ENCODE data around the gene PODNL1. TPM values are rescaled to one million over a fixed set of nuclear protein-coding genes. Genes with fewer than 3 reads are reported as not detected.

Gene PODNL1
- polyA plus RNA-seq, 3 donors, result 1.2 to 1.4 (median 1.3) TPM

- no peaks in the 10 kb centered on the region for H3K4me1 Mint-ChIP-seq
- Histone ChIP-seq H3K9ac (ENCODE audit: insufficient read depth, low read length, poor library complexity, severe bottlenecking) (no peak overlapping the region), H2AFZ (ENCODE audit: insufficient read depth, low read depth, low read length, poor library complexity, severe bottlenecking) (no peak overlapping the region)
These were observed 3.9 kb upstream of the PODNL1 start for GRCh38 chr19:13942023-13942684.

GRCh38 chr19:13937479-13938300 is 527 bp downstream of the PODNL1 start:
- peak overlapping the region in 1 of 2 donors; percentile 57 for H3K4me3 Mint-ChIP-seq
- Histone ChIP-seq H3K9ac (ENCODE audit: insufficient read depth, low read length, poor library complexity, severe bottlenecking) (no peak overlapping the region), H3K79me2 (ENCODE audit: insufficient read depth, low read length) (no peaks in the 10 kb centered on the region), H3K27ac (ENCODE audit: low read depth in 1 of 2, low read length in 2 of 2) (no peak overlapping the region), H3K9me3 (replicated peaks in 1 of 2; ENCODE audit: control insufficient read depth in 1 of 2, insufficient read depth in 1 of 2, low read length in 2 of 2) (peaks cover 4 to 7% of the 10 kb centered on the region in 2 donors), H3K4me2 (replicated peaks; ENCODE audit: extremely low read depth, low read length, poor library complexity, severe bottlenecking) (no peak overlapping the region), H3K4me1 (ENCODE audit: control insufficient read depth in 1 of 2, insufficient read depth in 2 of 2, low read length in 2 of 2) (no peaks in the 10 kb centered on the region), H2AFZ (ENCODE audit: insufficient read depth, low read depth, low read length, poor library complexity, severe bottlenecking) (no peak overlapping the region), H4K20me1 (ENCODE audit: insufficient read depth, low read length) (no peaks in the 10 kb centered on the region), H3K4me3 (replicated peaks in 1 of 3; ENCODE audit: low read depth in 2 of 3, low read length in 3 of 3) (no peak overlapping the region), H3K27me3 (ENCODE audit: control insufficient read depth in 2 of 2, insufficient read depth in 2 of 2, low read length in 2 of 2) (peaks cover 0 to 20% of the 10 kb centered on the region in 2 donors), H3K36me3 (replicated peaks in 1 of 2; ENCODE audit: control insufficient read depth in 1 of 2, insufficient read depth in 2 of 2, low read length in 2 of 2) (no peaks in the 10 kb centered on the region)
- DNase-seq, result peak in 1 of 3 donors; percentile 3
- peaks cover 19 to 37% (median 21%) of the 10 kb centered on the region in 3 donors for H3K27me3 Mint-ChIP-seq (ENCODE audit: low read depth in 3 of 3)
- 24% methylated on average over 22 of the region's 29 CpGs for WGBS (ENCODE audit: insufficient coverage)
- H3K27ac Mint-ChIP-seq, result no peak overlapping the region
- TF ChIP-seq, protein P1, sequence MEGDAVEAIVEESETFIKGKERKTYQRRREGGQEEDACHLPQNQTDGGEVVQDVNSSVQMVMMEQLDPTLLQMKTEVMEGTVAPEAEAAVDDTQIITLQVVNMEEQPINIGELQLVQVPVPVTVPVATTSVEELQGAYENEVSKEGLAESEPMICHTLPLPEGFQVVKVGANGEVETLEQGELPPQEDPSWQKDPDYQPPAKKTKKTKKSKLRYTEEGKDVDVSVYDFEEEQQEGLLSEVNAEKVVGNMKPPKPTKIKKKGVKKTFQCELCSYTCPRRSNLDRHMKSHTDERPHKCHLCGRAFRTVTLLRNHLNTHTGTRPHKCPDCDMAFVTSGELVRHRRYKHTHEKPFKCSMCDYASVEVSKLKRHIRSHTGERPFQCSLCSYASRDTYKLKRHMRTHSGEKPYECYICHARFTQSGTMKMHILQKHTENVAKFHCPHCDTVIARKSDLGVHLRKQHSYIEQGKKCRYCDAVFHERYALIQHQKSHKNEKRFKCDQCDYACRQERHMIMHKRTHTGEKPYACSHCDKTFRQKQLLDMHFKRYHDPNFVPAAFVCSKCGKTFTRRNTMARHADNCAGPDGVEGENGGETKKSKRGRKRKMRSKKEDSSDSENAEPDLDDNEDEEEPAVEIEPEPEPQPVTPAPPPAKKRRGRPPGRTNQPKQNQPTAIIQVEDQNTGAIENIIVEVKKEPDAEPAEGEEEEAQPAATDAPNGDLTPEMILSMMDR (IDR thresholded peaks at IDR 0.05), result no peak
- peaks cover 0 to 7% (median 3%) of the 10 kb centered on the region in 7 donors for H3K9me3 Mint-ChIP-seq
- no peaks in the 10 kb centered on the region for H3K4me1 Mint-ChIP-seq
- H3K36me3 Mint-ChIP-seq, result no peaks in the 10 kb centered on the region
- intact Hi-C loops (cut with micrococcal nuclease), result no loop called here

More at GRCh38 chr19:13942023-13942684, 3.9 kb upstream of the PODNL1 start:
- H3K27me3 ChIP-seq (ENCODE audit: control insufficient read depth in 2 of 2, insufficient read depth in 2 of 2, low read length in 2 of 2), result peaks cover 0 to 20% of the 10 kb centered on the region in 2 donors
- H3K36me3 ChIP-seq (replicated peaks in 1 of 2; ENCODE audit: control insufficient read depth in 1 of 2, insufficient read depth in 2 of 2, low read length in 2 of 2), result no peaks in the 10 kb centered on the region
- TF ChIP-seq, protein P1 (IDR thresholded peaks at IDR 0.05), result no peak
- H3K9me3 Mint-ChIP-seq, result peaks cover 0 to 7% (median 3%) of the 10 kb centered on the region in 7 donors
- H4K20me1 ChIP-seq (ENCODE audit: insufficient read depth, low read length), result no peaks in the 10 kb centered on the region
- no peak overlapping the region for H3K27ac ChIP-seq (ENCODE audit: low read depth in 1 of 2, low read length in 2 of 2)
- 100% methylated on average over 1 of the region's 1 CpG for WGBS (ENCODE audit: insufficient coverage)
- H3K27ac Mint-ChIP-seq, result no peak overlapping the region
- no peaks in the 10 kb centered on the region for H3K36me3 Mint-ChIP-seq
- intact Hi-C loops (cut with micrococcal nuclease), result no loop called here
- H3K27me3 Mint-ChIP-seq (ENCODE audit: low read depth in 3 of 3), result peaks cover 20 to 30% (median 24%) of the 10 kb centered on the region in 3 donors
- H3K4me3 ChIP-seq (replicated peaks in 1 of 3; ENCODE audit: low read depth in 2 of 3, low read length in 3 of 3), result no peak overlapping the region
- no peak for DNase-seq
- H3K4me2 ChIP-seq (replicated peaks; ENCODE audit: extremely low read depth, low read length, poor library complexity, severe bottlenecking), result no peak overlapping the region
- no peak overlapping the region for H3K4me3 Mint-ChIP-seq
- no peaks in the 10 kb centered on the region for H3K79me2 ChIP-seq (ENCODE audit: insufficient read depth, low read length)
- no peaks in the 10 kb centered on the region for H3K4me1 ChIP-seq (ENCODE audit: control insufficient read depth in 1 of 2, insufficient read depth in 2 of 2, low read length in 2 of 2)
- peaks cover 4 to 7% of the 10 kb centered on the region in 2 donors for H3K9me3 ChIP-seq (replicated peaks in 1 of 2; ENCODE audit: control insufficient read depth in 1 of 2, insufficient read depth in 1 of 2, low read length in 2 of 2)
